ENCODE measurements around the gene ALKBH4. TPM values are rescaled to one million over a fixed set of nuclear protein-coding genes. Genes with fewer than 3 reads are reported as not detected.

The ALKBH4 gene
- total and polyA plus RNA-seq, 2 of the 8 experiments (the other 6 are each of a cell fraction or from before 2014, with no cell fraction given): 10.2 to 16.6 TPM

DNA sequence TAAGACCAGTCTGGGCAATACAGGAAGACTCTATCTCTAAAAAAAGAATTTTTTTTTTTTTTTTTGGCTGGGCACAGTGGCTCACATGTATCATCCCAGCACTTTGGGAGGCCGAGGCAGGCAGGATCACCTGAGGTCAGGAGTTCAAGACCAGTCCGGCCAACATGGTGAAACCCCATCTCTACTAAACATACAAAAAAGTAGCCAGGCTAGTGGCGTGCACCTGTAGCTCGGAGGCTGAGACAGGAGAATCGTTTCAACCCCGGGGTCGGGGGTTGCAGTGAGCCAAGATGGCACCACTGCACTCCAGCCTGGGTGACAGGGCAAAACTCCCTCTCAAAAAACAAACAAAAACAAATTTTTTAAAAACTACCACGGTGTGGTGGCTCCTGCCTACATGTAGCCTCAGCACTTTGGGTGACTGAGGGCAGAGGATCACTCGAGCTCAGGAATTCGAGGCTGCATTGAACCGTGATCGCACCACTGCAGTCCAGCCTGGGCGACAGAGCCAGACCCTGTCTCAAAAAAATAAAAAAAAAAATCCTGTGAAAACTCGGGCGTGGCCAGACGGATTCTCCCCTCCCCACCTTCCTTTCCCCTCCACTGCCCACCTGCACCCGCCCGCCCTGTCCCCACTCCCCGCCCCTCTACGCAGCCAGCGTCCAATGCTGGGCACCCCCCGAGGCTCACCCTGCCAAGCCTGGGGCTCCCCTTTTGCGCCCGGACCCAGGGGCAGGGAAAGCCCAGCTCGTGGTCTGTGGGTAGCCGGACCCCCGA, 32.0 kb downstream of the ALKBH4 start:
- Histone ChIP-seq H2BK12ac (ENCODE audit: low read depth, low read length) (no peak overlapping the region), H3K23ac (ENCODE audit: insufficient read length) (no peak overlapping the region), H4K8ac (ENCODE audit: extremely low read depth, insufficient read depth, low read length) (peak overlapping the region; percentile 64; the same call in 1 of the 2 replicates), H3K27me3 (replicated peaks in 1 of 4; ENCODE audit: control insufficient read depth in 3 of 4, extremely low read depth in 1 of 4, insufficient read depth in 3 of 4, low read length in 3 of 4) (no peaks in the 10 kb centered on the region), H2AFZ (ENCODE audit: low read length) (0 out of 2 replicates have a peak overlapping the region, but pooled peaks have one; percentile 44), H2BK15ac (ENCODE audit: low read length) (no peak overlapping the region), H2BK20ac (ENCODE audit: low read length) (no peak overlapping the region), H3K4me1 (replicated peaks in 1 of 4; ENCODE audit: control insufficient read depth in 3 of 4, insufficient read depth in 4 of 4, low read length in 3 of 4) (peaks cover 0 to 8% (median 5%) of the 10 kb centered on the region in 4 experiments; a peak in 5 of 7 replicates), H3K56ac (replicated peaks; ENCODE audit: insufficient read length, low read depth, low read length) (peak overlapping the region; percentile 46), H2BK5ac (ENCODE audit: low read depth, low read length) (no peak overlapping the region), H3K23me2 (ENCODE audit: low read depth, low read length) (peaks cover 3% of the 10 kb centered on the region; the same call in 1 of the 2 replicates), H3K27ac (ENCODE audit: low read depth, low read length) (no peak overlapping the region; the same call in 1 of the 2 replicates), H3K79me2 (ENCODE audit: control insufficient read depth in 1 of 2, insufficient read depth in 2 of 2, low read length in 2 of 2) (no peaks in the 10 kb centered on the region), H4K5ac (ENCODE audit: insufficient read length, low read depth, low read length) (no peak overlapping the region), H3K9me3 (ENCODE audit: insufficient read depth in 2 of 2, low read depth in 1 of 2, low read length in 1 of 2) (no peaks in the 10 kb centered on the region), H3K4ac (replicated peaks; ENCODE audit: insufficient read length, low read depth, low read length) (no peak overlapping the region), H3K9ac (replicated peaks in 1 of 4; ENCODE audit: extremely low read depth in 1 of 4, low read depth in 3 of 4, low read length in 3 of 4) (peak overlapping the region in 3 of 4 experiments; percentile 13 to 80 (median 43); a peak in 5 of 7 replicates), H3K79me1 (ENCODE audit: low read depth, low read length) (no peaks in the 10 kb centered on the region), H2BK120ac (replicated peaks; ENCODE audit: low read depth, low read length) (no peak overlapping the region), H3K14ac (ENCODE audit: insufficient read length) (no peak overlapping the region), H4K20me1 (replicated peaks in 1 of 2; ENCODE audit: control insufficient read depth in 1 of 2, insufficient read depth in 2 of 2, low read length in 2 of 2) (peaks cover 0 to 3% of the 10 kb centered on the region in 2 experiments), H3K4me2 (ENCODE audit: insufficient read depth in 1 of 2, low read depth in 2 of 2, low read length in 2 of 2) (peak overlapping the region; percentile 77 to 85), H3K36me3 (ENCODE audit: control insufficient read depth in 2 of 4, insufficient read depth in 4 of 4, low read length in 3 of 4) (no peaks in the 10 kb centered on the region; a peak in 1 of 8 replicates), H3K18ac (ENCODE audit: extremely low read depth, low read length) (peak overlapping the region; percentile 78), H3K4me3 (ENCODE audit: extremely low read depth in 1 of 4, insufficient read depth in 2 of 4, low read depth in 3 of 4, low read length in 4 of 4) (peak overlapping the region; percentile 57 to 78 (median 69)), H2AK5ac (ENCODE audit: low read depth, low read length) (0 out of 2 replicates have a peak overlapping the region, but pooled peaks have one; percentile 53), H4K91ac (replicated peaks; ENCODE audit: insufficient read length, low read length) (no peak overlapping the region)
- POLR2A ChIA-PET (ENCODE audit: partially characterized antibody): interaction anchor here (0.7 to 3.6 kb wide), 4 partner anchors 8 to 36 kb away, joined by 3 to 16 read pairs (median 6); partner anchors contain the start of gene PRKRIP1
- WGBS, 2 experiments (ENCODE audit: extremely low coverage in 1 of 2, insufficient coverage in 1 of 2, insufficient read length in 1 of 2, insufficient replicate concordance in 2 of 2, low coverage in 1 of 2, low lambda C conversion rate in 2 of 2, missing lambda C conversion rate in 1 of 2): 49% methylated on average over 19 of the region's 27 CpGs; no CpG with 5 or more reads in 1 of the 2 experiments
- no peak for DNase-seq (ENCODE audit: low read depth in 1 of 2, low spot score in 2 of 2)
- TF ChIP-seq SP2 (IDR thresholded peaks at IDR 0.05; ENCODE audit: low read length): no peak
- no peak for TF ChIP-seq FOSL1 (IDR thresholded peaks at IDR 0.05; ENCODE audit: insufficient read depth, low read depth, low read length)
- no peak for TF ChIP-seq EP300 (IDR thresholded peaks at IDR 0.05; ENCODE audit: borderline replicate concordance in 1 of 2, low read depth in 2 of 2, low read length in 2 of 2)
- CTCF ChIA-PET (ENCODE audit: partially characterized antibody): interaction anchor here (0.6 to 1.2 kb wide), 5 partner anchors 17 to 669 kb away, joined by 3 to 5 read pairs (median 4); no protein-coding TSS in a partner anchor
- FAIRE-seq: no peak
